Measurements from ENCODE around the gene PCDHB13. TPM values are rescaled to one million over a fixed set of nuclear protein-coding genes. Genes with fewer than 3 reads are reported as not detected.
A peak's percentile ranks its signal among the peaks of the same experiment; 100 is the strongest.
"Not testable (repeated sequence)": the region's sequence is repeated elsewhere in the genome, so short reads cannot be mapped to it uniquely, and the experiment has no call there.

Gene PCDHB13
- total RNA-seq (1 to 10 TPM in 8 of 9 donors, under 1 TPM in 1; 0.72 to 7.2 (median 5.9) TPM), polyA plus RNA-seq (1 to 10 TPM; 1.3 to 5.4 (median 1.3) TPM)
- long read RNA-seq, donor 1 = 0 reads
- long read RNA-seq, donor 2, full-length matches to known transcripts = 1 of 1 reads
- long read RNA-seq, donor 2, partial matches to known transcripts = 0 of 1 reads
- long read RNA-seq, donor 2, other reads (novel, unspliced or antisense) = 0 of 1 reads
- long read RNA-seq, donor 3, full-length matches to known transcripts = 1 of 1 reads
- long read RNA-seq, donor 3, partial matches to known transcripts = 0 of 1 reads
- long read RNA-seq, donor 3, other reads (novel, unspliced or antisense) = 0 of 1 reads
- long read RNA-seq, donor 4, full-length matches to known transcripts = 1 of 1 reads
- long read RNA-seq, donor 4, partial matches to known transcripts = 0 of 1 reads
- long read RNA-seq, donor 4, other reads (novel, unspliced or antisense) = 0 of 1 reads
- long read RNA-seq, donor 5, full-length matches to known transcripts = 6 of 6 reads
- long read RNA-seq, donor 5, partial matches to known transcripts = 0 of 6 reads
- long read RNA-seq, donor 5, other reads (novel, unspliced or antisense) = 0 of 6 reads
- long read RNA-seq, donor 6, full-length matches to known transcripts = 1 of 1 reads
- long read RNA-seq, donor 6, partial matches to known transcripts = 0 of 1 reads
- long read RNA-seq, donor 6, other reads (novel, unspliced or antisense) = 0 of 1 reads
- long read RNA-seq, donor 7 = 0 reads
- long read RNA-seq, donor 8 = 0 reads
- long read RNA-seq, donor 9, full-length matches to known transcripts = 1 of 1 reads
- long read RNA-seq, donor 9, partial matches to known transcripts = 0 of 1 reads
- long read RNA-seq, donor 9, other reads (novel, unspliced or antisense) = 0 of 1 reads
- long read RNA-seq, donor 10 = 0 reads

DNA sequence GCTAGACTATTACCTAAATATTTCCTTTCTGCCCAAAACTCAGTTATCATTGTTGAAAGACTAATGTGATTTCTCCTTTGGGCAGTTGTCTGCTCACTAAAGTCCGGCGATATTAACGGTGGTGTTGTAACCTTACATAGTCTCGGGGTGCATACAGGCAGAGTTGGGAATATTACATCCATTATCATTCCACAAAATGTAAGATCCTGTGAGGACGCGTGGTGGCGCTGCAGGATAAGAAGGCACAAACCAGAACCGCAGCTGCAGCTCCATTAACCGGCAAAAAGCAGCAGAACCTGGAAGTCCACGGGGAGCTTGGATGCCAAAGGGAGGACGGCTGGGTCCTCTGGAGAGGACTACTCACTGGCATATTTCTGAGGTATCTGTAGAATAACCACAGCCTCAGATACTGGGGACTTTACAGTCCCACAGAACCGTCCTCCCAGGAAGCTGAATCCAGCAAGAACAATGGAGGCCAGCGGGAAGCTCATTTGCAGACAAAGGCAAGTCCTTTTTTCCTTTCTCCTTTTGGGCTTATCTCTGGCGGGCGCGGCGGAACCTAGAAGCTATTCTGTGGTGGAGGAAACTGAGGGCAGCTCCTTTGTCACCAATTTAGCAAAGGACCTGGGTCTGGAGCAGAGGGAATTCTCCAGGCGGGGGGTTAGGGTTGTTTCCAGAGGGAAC lies at the start of gene PCDHB13:
TSS of gene PCDHB13 (plus strand) at position 264 of the 684 bp plus-strand sequence. CDS start at position 469, 205 bp downstream.
- TF ChIP-seq, protein P1, sequence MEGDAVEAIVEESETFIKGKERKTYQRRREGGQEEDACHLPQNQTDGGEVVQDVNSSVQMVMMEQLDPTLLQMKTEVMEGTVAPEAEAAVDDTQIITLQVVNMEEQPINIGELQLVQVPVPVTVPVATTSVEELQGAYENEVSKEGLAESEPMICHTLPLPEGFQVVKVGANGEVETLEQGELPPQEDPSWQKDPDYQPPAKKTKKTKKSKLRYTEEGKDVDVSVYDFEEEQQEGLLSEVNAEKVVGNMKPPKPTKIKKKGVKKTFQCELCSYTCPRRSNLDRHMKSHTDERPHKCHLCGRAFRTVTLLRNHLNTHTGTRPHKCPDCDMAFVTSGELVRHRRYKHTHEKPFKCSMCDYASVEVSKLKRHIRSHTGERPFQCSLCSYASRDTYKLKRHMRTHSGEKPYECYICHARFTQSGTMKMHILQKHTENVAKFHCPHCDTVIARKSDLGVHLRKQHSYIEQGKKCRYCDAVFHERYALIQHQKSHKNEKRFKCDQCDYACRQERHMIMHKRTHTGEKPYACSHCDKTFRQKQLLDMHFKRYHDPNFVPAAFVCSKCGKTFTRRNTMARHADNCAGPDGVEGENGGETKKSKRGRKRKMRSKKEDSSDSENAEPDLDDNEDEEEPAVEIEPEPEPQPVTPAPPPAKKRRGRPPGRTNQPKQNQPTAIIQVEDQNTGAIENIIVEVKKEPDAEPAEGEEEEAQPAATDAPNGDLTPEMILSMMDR (IDR thresholded peaks at IDR 0.05) = peak; percentile 15 to 64 (median 57)
- peak within 1 kb of the TSS in 1 of 4 donors; percentile 12 for H3K4me3 ChIP-seq
- H3K36me3 ChIP-seq (replicated peaks in 1 of 2); intact Hi-C loops (cut with DNase I); H3K4me1 ChIP-seq (replicated peaks in 1 of 2); H3K27me3 ChIP-seq; H3K27ac ChIP-seq: not testable (repeated sequence)
- H3K9me3 ChIP-seq (replicated peaks in 1 of 3) = peaks cover 0 to 19% (median 0%) of the 10 kb centered on the region in 3 donors
- WGBS, 4 donors = 7 to 16% (median 8%) methylated on average over 7 to 13 of the region's 18 CpGs
- peak; percentile 47 to 80 (median 65) for DNase-seq

DNA sequence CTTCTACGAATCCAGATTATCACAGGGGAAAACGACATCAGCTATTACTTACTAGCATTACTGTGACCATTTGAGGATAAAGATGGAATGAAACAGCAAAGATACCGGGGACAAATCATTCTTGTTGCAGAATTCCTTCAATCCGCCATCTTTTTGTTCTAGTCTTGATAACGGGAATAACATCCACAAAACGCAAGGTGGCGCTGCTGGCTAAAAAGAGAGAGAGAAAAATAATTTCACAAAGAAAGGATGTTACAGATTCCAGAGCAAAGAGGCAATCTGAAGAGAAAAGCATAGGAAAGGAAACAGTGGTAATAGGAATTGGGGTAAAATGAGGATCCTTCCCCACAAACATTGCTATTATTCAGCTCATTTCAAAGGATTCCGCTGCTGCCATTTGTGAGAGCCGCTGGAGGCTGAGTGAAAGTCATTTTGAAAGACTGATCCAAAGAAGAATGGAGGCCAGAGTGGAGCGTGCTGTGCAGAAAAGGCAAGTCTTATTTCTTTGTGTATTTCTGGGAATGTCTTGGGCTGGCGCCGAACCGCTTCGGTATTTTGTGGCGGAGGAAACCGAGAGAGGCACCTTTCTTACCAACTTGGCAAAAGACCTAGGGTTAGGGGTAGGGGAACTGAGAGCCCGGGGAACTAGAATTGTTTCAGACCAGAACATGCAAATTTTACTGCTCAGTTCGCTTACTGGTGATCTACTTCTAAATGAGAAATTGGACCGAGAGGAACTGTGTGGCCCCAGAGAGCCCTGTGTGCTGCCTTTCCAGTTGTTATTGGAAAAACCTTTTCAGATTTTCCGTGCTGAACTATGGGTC lies 41.1 kb upstream of the PCDHB13 start, which contains the start of gene PCDHB7:
TSS of gene PCDHB7 (plus strand) at position 264 of the 824 bp plus-strand sequence. CDS start at position 456, 192 bp downstream.
- peaks cover 9% of the 10 kb centered on the region for H3K27me3 ChIP-seq
- no peak for TF ChIP-seq POLR2A (IDR thresholded peaks at IDR 0.05)
- TF ChIP-seq, protein P1 (IDR thresholded peaks at IDR 0.05) = peak in 4 of 6 experiments; percentile 10 to 37 (median 31)
- peaks cover 0 to 12% (median 5%) of the 10 kb centered on the region in 3 donors for H3K9me3 ChIP-seq (replicated peaks in 1 of 3)
- intact Hi-C loops (cut with DNase I) = no loop called here
- no peaks in the 10 kb centered on the region for H3K36me3 ChIP-seq (replicated peaks in 1 of 2)
- no peaks in the 10 kb centered on the region for H3K4me1 ChIP-seq (replicated peaks in 1 of 2)
- no peak within 1 kb of the TSS for H3K4me3 ChIP-seq
- 22 to 41% (median 30%) methylated on average over 20 of the region's 20 CpGs for WGBS, 4 donors
- H3K27ac ChIP-seq = no peak within 1 kb of the TSS
- peak in 1 of 7 donors; percentile 7 for DNase-seq

DNA sequence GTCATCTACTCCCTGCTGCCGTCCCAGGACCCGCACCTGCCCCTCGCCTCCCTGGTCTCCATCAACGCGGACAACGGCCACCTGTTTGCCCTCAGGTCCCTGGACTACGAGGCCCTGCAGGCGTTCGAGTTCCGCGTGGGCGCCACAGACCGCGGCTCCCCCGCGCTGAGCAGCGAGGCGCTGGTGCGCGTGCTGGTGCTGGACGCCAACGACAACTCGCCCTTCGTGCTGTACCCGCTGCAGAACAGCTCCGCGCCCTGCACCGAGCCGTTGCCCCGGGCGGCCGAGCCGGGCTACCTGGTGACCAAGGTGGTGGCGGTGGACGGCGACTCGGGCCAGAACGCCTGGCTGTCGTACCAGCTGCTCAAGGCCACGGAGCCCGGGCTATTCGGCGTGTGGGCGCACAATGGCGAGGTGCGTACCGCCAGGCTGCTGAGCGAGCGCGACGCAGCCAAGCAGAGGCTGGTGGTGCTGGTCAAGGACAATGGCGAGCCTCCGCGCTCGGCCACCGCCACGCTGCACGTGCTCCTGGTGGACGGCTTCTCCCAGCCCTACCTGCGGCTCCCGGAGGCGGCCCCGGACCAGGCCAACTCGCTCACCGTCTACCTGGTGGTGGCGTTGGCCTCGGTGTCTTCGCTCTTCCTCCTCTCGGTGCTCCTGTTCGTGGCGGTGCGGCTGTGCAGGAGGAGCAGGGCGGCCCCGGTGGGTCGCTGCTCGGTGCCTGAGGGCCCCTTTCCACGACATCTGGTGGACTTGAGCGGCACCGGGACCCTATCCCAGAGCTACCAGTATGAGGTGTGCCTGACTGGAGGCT lies 39.2 kb upstream of the PCDHB13 start:
- 28 to 46% (median 39%) methylated on average over 35 to 79 of the region's 79 CpGs for WGBS, 4 donors
- H3K27me3 ChIP-seq; H3K36me3 ChIP-seq (replicated peaks in 1 of 2); H3K4me1 ChIP-seq (replicated peaks in 1 of 2); DNase-seq; H3K27ac ChIP-seq; H3K4me3 ChIP-seq; intact Hi-C loops (cut with DNase I): not testable (repeated sequence)
- peaks cover 0 to 12% (median 5%) of the 10 kb centered on the region in 3 donors for H3K9me3 ChIP-seq (replicated peaks in 1 of 3)

All from adrenal gland (tissue), 19 donors.